NCI-H2029 treated with DMSO at 0.1 percent for 48 hours (cell line): ENCODE data around the gene DNA2.
"Not testable (repeated sequence)": the region's sequence is repeated elsewhere in the genome, so short reads cannot be mapped to it uniquely, and the experiment has no call there.

Source experiments
- DNase-seq: peaks from one replicate; lab custom pipeline; 2025; lab: John Stamatoyannopoulos, UW

The DNA2 gene

DNA sequence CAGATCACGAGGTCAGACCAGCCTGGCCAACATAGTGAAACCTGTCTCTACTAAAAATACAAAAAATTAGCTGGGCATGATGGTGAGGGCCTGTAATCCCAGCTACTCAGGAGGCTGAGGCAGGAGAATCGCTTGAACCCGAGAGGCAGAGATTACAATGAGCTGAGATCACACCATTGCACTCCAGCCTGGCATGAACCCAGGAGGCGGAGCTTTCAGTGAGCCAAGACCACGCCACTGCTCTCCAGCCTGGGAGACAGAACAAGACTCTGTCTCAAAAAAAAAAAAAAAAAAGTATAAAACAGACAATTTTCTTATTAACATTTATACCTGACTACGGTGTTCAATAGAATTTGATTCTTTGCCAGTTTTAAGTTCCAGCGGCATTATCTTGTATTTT lies 22.1 kb downstream of the DNA2 start:
- not testable (repeated sequence) for DNase-seq

DNA sequence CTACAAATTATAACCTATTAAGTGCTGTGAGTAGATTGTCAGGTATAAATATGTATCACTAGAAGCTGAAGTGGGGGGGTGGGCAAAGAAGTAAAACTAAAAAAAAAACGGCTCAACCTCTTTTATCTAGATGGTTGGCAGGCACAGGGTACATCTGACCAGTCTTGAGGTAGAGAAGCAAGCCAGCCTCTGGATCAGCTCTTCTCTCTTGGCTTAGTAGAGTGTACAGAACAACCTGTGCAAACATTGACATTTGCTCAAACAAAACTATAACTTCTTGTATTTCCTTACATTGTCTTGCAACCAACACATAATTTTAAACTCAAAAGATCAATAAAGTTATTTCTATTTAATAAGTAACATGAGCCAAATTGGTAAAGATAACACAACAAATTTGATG lies 25.6 kb downstream of the DNA2 start:
- no peak for DNase-seq

DNA sequence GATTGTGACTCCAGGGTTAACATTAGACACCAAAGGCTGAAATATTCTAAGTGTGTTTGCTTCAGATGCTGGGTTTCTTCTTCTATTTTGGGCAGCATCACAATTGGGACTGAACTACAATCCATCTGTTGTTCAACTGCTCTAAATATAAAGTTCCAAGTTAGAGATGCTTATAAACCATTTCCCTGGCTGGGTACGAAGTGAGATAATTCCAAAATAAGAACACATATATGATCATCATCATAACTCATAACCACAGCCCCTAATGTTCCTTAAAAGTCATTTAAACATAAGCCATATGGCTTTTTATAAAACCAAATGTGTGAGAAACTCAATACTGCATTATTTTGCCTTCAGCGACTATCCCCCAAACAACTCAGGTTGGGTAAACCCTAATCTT lies 28.8 kb downstream of the DNA2 start:
- no peak for DNase-seq

DNA sequence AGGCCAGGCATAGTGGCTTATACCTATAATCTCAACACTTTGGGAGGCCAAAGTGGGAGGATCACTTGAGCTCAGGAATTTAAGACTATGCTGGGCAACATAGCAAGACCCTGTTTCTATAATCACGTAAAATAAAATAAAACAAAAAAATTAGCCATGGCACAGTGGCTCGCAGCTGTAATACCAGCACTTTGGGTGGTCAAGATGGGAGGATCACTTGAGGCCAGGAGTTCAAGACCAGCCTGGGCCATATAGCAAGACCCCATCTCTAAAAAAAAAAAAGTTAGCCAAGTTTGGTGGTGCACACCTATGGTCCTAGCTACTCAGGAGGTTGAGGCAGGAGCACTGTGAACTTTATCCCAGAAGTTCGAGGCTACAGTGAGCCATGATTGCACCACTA lies 30.9 kb downstream of the DNA2 start:
- no peak for DNase-seq

DNA sequence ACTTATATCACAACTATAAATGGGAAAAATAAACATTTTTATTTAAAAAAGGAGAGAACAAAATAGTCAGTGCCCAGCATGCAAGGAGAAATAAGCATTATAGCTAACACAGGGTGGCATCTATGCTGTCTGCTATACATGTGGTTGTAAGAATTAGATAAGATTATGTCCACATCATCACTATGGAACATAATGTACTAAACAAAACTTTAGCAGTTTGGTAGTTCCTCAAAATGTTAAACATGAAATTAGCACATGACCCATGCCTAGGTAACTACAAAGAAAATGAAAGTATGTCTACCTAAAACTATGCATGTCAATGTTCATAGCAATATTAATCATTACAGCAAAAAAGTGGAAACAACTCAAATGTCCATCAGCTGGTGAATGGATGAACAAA lies 36.0 kb downstream of the DNA2 start:
- DNase-seq: no peak

DNA sequence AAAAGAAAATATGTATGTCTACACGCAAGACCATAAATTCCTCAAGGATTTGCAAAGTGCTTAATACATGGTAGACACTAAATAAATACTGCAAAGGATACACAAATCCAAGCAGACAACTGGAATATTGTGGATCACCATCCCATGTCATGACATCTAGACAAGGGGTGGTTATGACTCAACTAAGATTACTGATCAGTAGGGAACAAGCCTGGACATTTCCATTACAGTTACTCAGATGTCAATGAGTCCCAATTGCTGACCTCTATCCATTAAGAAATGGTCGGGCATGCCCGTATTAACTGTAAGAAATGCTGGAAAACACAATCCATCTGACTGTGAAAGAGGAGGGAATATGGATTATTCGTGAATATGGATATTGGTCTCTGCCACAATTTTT lies 37.1 kb downstream of the DNA2 start:
- DNase-seq: no peak

DNA sequence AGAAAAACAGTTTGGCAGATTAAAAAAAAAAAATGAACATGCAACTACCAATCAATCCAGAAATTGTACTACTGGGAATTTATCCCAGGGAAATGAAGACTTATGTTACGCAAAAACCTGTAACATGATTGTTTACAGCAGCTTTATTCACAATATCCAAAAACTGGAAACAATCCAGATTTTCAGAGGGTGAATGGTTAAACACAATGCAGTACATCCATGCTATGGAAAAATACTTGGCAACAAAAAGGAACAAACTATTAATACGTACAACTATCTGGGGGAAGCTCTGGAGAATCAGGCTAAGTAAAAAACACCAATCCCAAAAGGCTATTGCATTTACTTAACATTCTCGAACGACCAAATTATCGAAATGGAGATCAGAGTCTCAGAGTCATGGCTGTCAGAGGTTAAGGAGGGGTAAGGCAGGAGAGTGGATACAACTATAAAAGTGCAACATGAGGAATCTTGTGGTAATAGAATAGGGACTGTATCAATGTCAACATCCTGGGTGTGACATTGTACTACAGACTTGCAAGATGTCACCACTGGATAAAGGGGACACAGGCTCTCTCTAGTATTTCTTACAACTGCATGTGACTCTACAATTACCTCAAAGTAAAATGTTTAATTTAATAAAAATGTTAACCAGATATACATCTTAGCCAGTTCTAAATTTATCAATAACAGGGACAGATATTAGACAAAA lies 43.2 kb downstream of the DNA2 start:
- DNase-seq: no peak

DNA sequence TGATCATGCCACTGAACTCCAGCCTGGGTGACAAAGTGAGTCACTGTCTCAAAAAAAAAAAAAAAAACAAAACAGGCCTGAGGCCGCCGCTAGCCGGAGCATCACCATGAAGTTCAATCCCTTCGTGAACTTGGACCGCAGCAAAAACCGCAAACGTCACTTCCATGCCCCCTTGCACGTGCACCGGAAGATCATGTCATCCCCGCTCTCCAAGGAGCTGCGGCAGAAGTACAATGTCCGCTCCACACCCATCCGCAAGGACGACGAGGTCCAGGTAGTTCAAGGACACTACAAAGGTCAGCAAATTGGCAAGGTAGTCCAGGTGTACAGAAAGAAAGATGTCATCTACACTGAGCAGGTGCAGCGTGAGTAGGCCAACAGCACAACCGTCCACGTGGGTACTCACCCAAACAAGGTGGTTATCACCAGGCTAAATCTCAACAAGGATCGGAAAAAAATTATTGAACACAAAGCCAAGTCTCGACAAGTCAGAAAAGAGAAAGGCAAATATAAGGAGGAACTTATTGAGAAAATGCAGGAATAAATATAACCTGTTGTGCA lies 47.2 kb downstream of the DNA2 start:
- no peak for DNase-seq

DNA sequence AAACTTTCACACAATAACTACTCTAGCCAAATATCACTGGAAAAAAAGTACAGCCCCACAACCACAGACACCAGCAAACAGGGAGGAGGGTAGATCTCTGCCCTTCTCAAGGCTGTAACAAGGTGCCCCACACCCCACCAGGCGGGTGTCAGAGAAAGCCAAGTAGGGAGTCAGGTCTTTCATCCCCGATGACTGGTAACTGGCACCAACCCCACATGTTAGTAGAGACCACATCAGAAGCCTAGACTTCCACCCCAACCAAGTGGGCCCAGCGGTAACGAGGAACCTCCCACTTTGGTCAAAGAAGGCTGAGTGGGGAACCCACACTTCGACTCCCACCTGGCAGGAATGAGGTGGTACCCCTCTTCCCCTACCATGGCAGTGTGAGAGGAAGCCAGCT lies 48.3 kb downstream of the DNA2 start:
- DNase-seq: no peak

DNA sequence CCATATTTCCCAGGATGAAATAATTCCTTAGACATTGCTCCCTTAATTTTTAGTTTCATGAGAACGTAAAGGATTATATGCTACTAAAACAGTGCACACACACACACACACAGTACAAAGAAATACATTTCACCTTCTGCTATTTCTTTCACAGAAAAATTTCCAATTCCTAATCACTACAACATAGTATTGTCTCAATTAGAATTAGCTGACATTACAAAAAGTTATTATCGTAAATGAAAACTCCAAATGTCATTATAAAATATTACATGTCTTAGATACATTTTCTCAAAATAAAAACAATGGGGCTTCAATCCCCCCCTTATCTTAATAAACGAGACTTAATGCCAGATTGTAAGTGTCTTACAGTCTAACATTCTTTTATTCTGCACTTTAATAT lies 52.4 kb downstream of the DNA2 start:
- DNase-seq: no peak

DNA sequence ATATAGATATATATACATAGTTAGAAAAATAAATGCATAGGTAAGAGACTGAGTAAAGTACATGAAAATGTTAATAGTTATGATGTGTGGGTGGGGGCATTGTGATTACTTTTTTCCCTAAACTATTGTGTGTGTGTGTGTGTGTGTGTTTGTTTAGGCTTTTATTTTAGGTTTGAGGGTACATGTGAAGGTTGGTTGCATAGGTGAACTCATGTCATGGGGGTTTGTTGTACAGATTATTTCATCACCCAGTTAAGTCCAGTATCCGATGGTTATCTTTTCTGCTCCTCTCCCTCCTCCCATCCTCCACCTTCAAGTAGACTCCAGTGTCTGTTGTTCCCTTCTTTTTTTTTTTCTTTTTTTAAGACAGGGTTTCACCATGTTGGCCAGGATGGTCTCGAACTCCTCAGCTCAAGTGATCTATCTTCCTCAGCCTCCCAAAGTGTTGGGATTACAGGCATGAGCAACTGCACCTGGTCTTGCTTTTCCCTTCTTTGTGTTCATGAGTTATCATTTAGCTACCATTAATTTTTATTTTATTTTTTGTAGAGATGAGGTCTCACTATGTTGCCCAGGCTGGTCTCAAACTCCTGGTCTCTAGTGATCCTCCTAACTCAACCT lies 62.8 kb downstream of the DNA2 start:
- DNase-seq: no peak

DNA sequence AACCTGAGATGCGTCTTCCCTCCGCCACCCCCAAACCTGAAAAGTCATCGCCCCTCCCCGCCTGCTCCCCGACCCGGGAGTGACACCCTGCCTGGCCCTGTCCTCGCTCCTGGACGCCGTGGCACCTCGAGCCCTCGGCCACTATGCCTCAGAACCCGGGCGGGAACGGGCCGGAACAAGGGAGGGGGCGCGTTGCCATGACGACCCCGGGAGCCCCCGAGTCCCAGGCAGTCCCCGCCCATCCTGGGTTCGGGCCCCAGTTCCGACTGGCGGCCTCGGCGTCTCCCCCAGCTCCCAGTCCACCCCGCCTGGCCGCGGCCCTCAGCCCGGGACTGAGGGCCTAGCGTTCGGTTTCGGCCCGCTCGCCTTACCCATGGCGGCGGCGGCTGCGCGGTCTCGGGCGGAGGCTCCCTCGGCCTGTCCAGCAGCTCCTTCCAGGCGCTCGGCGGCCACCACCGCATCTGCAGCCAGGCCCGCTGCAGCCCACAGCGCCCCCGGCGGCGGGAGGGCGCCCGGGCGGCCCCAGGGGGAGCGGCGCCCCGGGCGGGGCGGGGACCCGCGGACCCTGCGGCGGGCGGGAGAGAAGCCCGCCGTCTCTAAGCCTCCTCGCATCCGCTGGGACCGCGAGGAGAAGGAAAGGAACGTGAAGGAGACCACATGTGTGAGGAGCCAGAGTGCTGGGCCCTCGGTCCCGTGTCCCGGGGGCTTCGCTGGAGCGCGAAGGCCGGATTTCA lies 64.8 kb downstream of the DNA2 start, which contains the start of gene RUFY2:
TSS of gene RUFY2 (minus strand) at position 463 of the 734 bp plus-strand sequence. CDS start at position 375, 88 bp downstream.
- no peak for DNase-seq

DNA sequence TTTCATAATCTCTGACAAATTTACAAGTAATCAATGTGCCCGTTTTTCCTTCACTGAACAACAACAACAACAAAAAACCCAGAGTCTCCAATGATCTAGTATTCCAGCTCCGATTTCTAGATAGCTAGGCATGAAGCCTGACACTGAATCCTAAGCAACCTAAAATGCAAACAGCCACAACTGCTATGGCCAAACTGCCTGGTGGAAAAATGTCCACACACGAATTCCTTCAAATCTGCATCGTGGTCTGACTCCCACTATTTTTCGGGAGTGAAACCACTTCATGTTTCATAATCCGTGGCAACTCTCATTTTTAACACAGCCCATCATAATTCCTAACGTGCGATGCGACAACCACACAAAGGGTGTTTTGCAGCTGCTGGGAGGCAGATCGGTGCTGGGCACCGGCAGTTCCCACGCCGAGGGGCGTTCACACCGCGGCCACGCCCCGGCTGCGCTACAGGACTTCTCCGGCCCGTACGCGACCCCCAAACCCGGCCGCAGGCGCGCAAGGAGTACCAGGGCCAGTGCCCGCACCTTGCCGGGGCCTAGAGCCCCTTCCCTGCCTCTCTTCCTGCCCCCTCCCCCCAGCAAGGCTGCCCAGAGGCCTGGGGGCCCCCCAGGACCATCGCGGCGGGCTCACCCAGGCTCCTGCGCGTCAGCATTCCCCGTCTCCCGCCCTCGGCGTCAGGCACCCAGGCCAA lies 65.5 kb downstream of the DNA2 start:
- no peak for DNase-seq

DNA sequence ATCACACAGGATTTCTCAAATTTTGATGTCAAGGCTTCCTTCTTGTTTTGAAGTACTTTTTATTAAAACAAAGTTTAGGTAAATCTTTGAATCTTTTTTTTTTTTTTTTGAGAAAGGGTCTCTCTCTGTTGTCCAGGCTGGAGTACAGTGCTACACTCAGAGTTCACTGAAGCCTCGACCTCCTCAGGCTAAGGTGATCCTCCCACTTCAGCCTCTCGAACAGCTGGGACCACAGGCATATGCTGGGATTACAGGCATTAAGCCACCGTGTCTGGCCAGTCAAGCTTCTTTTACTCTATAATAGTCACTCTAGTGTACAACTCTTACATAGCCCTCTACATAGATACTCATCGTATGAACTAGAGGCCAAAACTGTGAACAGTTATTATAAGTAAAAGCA lies 68.1 kb downstream of the DNA2 start:
- no peak for DNase-seq

DNA sequence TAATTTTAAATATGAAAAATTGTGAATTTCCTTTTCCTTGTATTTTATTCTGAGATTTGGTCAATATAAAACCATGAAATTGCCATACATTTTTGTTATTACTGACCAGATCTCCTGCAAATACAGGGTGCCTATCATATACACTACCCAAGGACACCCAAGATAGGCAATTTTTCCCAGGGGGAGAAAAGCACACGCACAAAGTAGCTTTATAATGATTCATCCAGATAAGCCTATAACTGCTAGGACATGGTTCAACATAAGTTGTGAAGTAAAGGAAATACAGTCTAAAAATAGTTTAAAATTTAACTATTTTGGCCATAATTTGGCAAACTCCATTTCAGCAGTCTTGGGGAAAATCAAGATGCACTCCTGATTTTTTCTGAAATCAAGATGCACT lies 69.5 kb downstream of the DNA2 start:
- no peak for DNase-seq

DNA sequence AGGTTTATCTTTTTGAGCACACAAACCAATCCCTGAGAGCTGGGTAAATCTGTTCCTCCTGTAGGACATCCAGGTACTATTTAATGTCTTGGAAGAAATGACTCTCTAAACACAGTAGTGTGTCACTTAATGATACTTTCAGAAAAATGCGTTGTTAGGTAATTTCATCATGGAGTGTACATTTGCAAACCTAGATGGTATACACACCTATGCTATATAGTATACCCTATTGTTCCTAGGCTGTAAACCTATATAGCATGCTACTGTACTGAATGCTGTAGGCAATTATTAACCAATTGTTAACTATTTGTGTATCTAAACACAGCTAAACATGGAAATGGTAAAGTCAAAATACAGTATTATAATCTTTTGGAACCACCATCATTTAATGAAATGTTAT lies 74.8 kb downstream of the DNA2 start:
- DNase-seq: no peak

DNA sequence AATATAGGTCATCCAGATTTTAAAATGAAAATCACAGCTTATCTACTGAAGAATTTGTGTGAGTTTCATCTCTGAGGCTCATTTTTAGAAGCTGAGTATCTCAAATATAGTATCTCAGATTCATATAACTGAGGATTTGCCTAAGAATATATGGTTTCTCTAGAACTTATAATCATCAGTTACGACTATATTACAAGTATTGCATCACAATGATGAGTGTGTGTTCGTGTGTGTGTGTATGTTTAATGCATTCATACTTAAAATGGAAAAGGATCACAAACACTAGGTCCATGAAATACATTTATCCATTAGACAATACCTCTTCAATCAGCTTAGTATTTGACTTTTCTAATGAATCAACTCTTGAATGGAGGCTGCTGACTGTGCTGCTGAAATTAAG lies 86.0 kb downstream of the DNA2 start:
- no peak for DNase-seq

DNA sequence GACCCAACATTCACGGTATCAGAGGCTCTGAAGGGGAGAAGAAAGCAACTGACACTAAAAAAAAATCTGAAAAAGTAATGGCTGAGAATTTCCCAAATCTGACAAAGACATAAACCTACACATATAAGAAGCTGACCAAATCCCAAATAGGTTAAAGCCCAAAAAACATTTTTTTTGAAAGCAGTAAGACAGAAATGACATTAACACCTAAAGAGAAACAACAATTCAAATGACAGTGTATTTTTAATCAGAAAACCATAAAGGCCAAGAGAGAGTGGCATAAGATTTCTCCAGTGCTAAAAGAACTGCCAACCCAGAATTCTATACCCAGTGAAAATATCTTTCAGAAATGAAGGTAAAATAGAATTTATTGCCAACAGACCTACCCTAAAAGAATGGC lies 100.2 kb downstream of the DNA2 start:
- DNase-seq: no peak

DNA sequence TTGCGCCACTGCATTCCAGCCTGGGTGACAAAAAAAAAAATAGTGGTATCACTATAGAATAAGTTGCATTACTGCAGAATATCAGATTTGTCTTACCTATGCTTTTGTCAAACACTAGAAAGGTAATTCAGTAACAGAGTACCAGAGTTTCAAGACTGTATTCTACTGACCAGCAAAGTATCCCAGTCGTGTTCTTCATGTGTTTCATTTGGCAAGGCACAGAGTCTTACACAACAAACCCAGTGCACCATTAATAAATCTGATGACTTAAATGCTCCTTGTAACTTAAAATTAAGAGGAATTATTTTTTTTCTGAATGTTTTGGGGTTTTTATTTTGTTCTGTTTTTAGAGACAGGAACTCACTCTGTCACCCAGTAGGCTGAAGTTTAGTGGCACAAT lies 104.7 kb downstream of the DNA2 start:
- no peak for DNase-seq

DNA sequence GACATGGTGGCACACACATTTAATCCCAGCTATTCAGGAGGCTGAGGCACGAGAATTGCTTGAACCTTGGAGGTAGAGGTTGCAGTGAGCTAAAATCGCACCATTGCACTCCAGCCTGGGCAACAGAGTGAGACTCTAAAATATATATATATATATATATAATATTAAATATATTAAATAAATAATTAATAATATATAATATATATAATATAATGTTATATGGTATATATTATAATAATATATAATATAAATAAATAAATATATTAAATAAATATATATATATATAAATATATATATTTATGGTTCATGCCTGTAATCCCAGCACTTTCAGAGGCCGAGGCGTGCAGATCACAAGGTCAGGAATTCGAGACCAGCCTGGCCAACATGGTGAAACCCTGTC lies 105.2 kb downstream of the DNA2 start:
- DNase-seq: no peak

DNA sequence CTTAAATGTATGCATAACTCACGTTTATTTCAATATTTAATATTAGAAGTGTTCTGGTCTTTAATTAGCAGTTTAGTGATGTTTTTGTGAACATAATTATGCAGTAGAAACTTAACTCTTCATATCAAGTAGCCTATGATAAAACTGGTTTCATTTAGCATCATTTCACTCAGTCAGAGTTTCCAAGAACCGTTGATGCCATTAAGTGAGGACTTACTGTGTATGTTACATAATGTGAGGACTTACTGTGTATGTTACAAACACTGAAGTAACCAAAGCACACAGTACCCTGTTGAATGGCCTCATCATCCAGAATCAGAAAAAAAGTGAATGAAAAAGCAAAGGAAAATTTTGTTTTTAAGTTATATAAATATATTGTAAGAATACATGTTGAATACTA lies 106.2 kb downstream of the DNA2 start:
- DNase-seq: no peak

DNA sequence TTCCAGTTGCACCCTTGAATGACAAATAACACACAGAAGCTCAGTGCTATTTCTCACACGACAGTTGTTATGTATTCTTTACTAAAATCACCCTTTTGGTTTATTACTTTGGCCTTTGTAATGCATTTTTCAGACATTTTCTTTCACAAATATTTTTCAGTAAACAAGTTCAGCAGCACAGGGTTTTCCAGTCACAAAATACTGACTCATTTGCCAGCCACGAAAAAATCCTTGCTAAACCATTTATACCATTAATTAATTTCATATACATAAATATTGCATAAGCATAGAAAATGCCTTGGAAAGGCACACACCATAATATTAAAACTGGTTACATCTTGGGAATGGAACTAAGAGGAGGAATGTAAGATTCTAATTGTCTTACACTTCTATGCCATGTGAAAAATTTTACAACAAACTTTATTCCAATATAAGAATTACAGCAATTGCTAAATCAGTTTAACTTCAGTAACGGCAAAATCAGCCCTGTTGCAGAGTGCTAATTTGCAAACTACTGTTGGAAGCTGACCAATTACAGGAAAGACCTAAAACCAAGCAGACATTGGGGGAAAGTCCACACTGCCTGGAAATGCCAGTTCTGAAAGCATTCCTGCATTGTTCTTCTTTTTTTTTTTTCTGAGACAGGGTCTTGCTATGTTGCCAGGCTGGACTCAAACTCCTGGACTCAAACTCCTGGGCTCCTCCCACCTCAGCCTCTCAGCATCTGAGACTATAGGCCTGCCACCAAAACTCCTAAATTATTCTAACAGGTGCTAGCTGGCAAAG lies 107.5 kb downstream of the DNA2 start:
- DNase-seq: no peak
